SK-N-SH (cell line): Measurements from ENCODE around the gene FCHO1.

Experiments used
- CTCF ChIP-seq: fragments of 200-600 bp; sonication (generic); IDR thresholded peaks from 2 replicates; pipeline ENCODE4 v1.6.1; 2017; ENCODE audit warnings: antibody characterized with exemption, mild to moderate bottlenecking, moderate library complexity
- ELF1 ChIP-seq: IDR thresholded peaks from 2 replicates; pipeline ENCODE4 v1.4.0; 2012
- EP300 ChIP-seq, 2 experiments: IDR thresholded peaks; 2 replicates each; pipeline versions ENCODE4 v1.4.0 to v1.6.1; 2012; ENCODE audit warnings: borderline replicate concordance in 1 of 2, low read depth in 1 of 2, low read length in 1 of 2
- IRF3 ChIP-seq: fragments of 150-350 bp; IDR thresholded peaks from 2 replicates; pipeline ENCODE4 v1.6.1; 2016; ENCODE audit warnings: mild to moderate bottlenecking, low read depth, low read length
- TAF1 ChIP-seq: IDR thresholded peaks from 2 replicates; pipeline ENCODE4 v1.6.1; 2012; ENCODE audit warnings: low read depth, mild to moderate bottlenecking, low read length, moderate library complexity, borderline replicate concordance
- TCF12 ChIP-seq: IDR thresholded peaks from 2 replicates; pipeline ENCODE4 v1.4.0; 2012
- USF1 ChIP-seq: IDR thresholded peaks from 2 replicates; pipeline ENCODE4 v1.4.0; 2012; ENCODE audit warnings: low read depth, borderline replicate concordance

- TF ChIP-seq TAF1 = no peak
- no peak for TF ChIP-seq IRF3
- no peak for TF ChIP-seq EP300 (IDR thresholded peaks at IDR 0.05; ENCODE audit: borderline replicate concordance in 1 of 2, low read depth in 1 of 2, low read length in 1 of 2)
- no peak for TF ChIP-seq CTCF
- TF ChIP-seq USF1 = no peak
- no peak for TF ChIP-seq ELF1
- TF ChIP-seq TCF12 = no peak
These were observed 24.1 kb upstream of the FCHO1 start for GRCh38 chr19:17726964-17727773.
